ENCODE data around the gene KCNAB3. TPM values are rescaled to one million over a fixed set of nuclear protein-coding genes. Genes with fewer than 3 reads are reported as not detected.

KCNAB3 gene
- total RNA-seq, 1 donor from 2014 or later = 12.3 TPM

GRCh38 chr17:7922845-7923628, 6.6 kb downstream of the KCNAB3 start:
- Mint-ChIP-seq H3K27ac (ENCODE audit: unreplicated experiment) (peak overlapping the region; percentile 60), H3K27me3 (ENCODE audit: unreplicated experiment) (peaks cover 7% of the 10 kb centered on the region), H3K4me1 (ENCODE audit: low read depth, unreplicated experiment) (peaks cover 2% of the 10 kb centered on the region), H3K9me3 (ENCODE audit: unreplicated experiment) (no peaks in the 10 kb centered on the region), H3K36me3 (ENCODE audit: unreplicated experiment) (peaks cover 3% of the 10 kb centered on the region), H3K4me3 (ENCODE audit: unreplicated experiment) (peak overlapping the region; percentile 83)
- DNase-seq = peak; percentile 92
- no peak for TF ChIP-seq CTCF (IDR thresholded peaks at IDR 0.05; ENCODE audit: partially characterized antibody, unreplicated experiment)

- Mint-ChIP-seq H3K27ac (ENCODE audit: unreplicated experiment) (peak overlapping the region; percentile 60), H3K4me1 (ENCODE audit: low read depth, unreplicated experiment) (peaks cover 2% of the 10 kb centered on the region), H3K9me3 (ENCODE audit: unreplicated experiment) (no peaks in the 10 kb centered on the region), H3K4me3 (ENCODE audit: unreplicated experiment) (peak overlapping the region; percentile 83), H3K27me3 (ENCODE audit: unreplicated experiment) (peaks cover 5% of the 10 kb centered on the region), H3K36me3 (ENCODE audit: unreplicated experiment) (no peaks in the 10 kb centered on the region)
- DNase-seq = no peak
- no peak for TF ChIP-seq CTCF (IDR thresholded peaks at IDR 0.05; ENCODE audit: partially characterized antibody, unreplicated experiment)
Observed at GRCh38 chr17:7922269-7922844, 7.3 kb downstream of the KCNAB3 start.

GRCh38 chr17:7916808-7917207, 12.8 kb downstream of the KCNAB3 start:
- no peaks in the 10 kb centered on the region for H3K36me3 Mint-ChIP-seq (ENCODE audit: unreplicated experiment)
- H3K4me1 Mint-ChIP-seq (ENCODE audit: low read depth, unreplicated experiment) = peaks cover 7% of the 10 kb centered on the region
- H3K27ac Mint-ChIP-seq (ENCODE audit: unreplicated experiment) = peak overlapping the region; percentile 67
- peaks cover 12% of the 10 kb centered on the region for H3K27me3 Mint-ChIP-seq (ENCODE audit: unreplicated experiment)
- H3K4me3 Mint-ChIP-seq (ENCODE audit: unreplicated experiment) = peak overlapping the region; percentile 79
- no peak for TF ChIP-seq CTCF (IDR thresholded peaks at IDR 0.05; ENCODE audit: partially characterized antibody, unreplicated experiment)
- no peak for DNase-seq
- peaks cover 3% of the 10 kb centered on the region for H3K9me3 Mint-ChIP-seq (ENCODE audit: unreplicated experiment)

- peak overlapping the region; percentile 67 for H3K27ac Mint-ChIP-seq (ENCODE audit: unreplicated experiment)
Observed at GRCh38 chr17:7916385-7916682, 13.3 kb downstream of the KCNAB3 start.

More at GRCh38 chr17:7916385-7916682, 13.3 kb downstream of the KCNAB3 start:
- Mint-ChIP-seq H3K4me1 (ENCODE audit: low read depth, unreplicated experiment) (peaks cover 7% of the 10 kb centered on the region), H3K27me3 (ENCODE audit: unreplicated experiment) (peaks cover 12% of the 10 kb centered on the region), H3K9me3 (ENCODE audit: unreplicated experiment) (peaks cover 3% of the 10 kb centered on the region), H3K4me3 (ENCODE audit: unreplicated experiment) (peak overlapping the region; percentile 79), H3K36me3 (ENCODE audit: unreplicated experiment) (no peaks in the 10 kb centered on the region)
- TF ChIP-seq CTCF (IDR thresholded peaks at IDR 0.05; ENCODE audit: partially characterized antibody, unreplicated experiment) = no peak
- no peak for DNase-seq

Data from glutamatergic neuron (in vitro differentiated cells).